ENCODE results near the gene TNFSF15.

- no peak for TF ChIP-seq CTCF (IDR thresholded peaks at IDR 0.05)
- TF ChIP-seq TCF7L2 (IDR thresholded peaks at IDR 0.05; ENCODE audit: low read depth, low read length): no peak
These were observed 20.6 kb upstream of the TNFSF15 start for GRCh38 chr9:114826431-114826830.

Measured in Panc1 (cell line).